Nephron progenitor cell (in vitro differentiated cells): ENCODE measurements around the gene TFG.
"Not testable (repeated sequence)": the region's sequence is repeated elsewhere in the genome, so short reads cannot be mapped to it uniquely, and the experiment has no call there.

Source experiments
- DNase-seq: peaks from one replicate; pipeline ENCODE4 v3.0.0; 2021
- H3K27ac Mint-ChIP-seq: 2 replicates; pipeline ENCODE4 v1.8.0; 2021; ENCODE audit warnings: mild to moderate bottlenecking, moderate library complexity, mixed read lengths
- H3K27me3 Mint-ChIP-seq: 2 replicates; pipeline ENCODE4 v1.8.0; 2021; ENCODE audit warnings: mild to moderate bottlenecking, low read depth, mixed read lengths; ENCODE audit not compliant: poor library complexity
- H3K36me3 Mint-ChIP-seq: 2 replicates; pipeline ENCODE4 v1.8.0; 2021; ENCODE audit warnings: low read depth, mixed read lengths
- H3K4me1 Mint-ChIP-seq: 2 replicates; pipeline ENCODE4 v1.8.0; 2021; ENCODE audit warnings: mixed read lengths
- H3K4me3 Mint-ChIP-seq: 2 replicates; pipeline ENCODE4 v1.8.0; 2021; ENCODE audit warnings: mild to moderate bottlenecking, moderate library complexity, mixed read lengths
- H3K9me3 Mint-ChIP-seq: 2 replicates; pipeline ENCODE4 v1.8.0; 2021; ENCODE audit warnings: mild to moderate bottlenecking, moderate library complexity, mixed read lengths
- TF ChIP-seq, protein P1 (sequence below): fragments of 200-600 bp; sonication (generic); IDR thresholded peaks from 2 replicates; pipeline ENCODE4 v1.5.0; 2021; ENCODE audit warnings: antibody characterized with exemption

The TFG gene

DNA sequence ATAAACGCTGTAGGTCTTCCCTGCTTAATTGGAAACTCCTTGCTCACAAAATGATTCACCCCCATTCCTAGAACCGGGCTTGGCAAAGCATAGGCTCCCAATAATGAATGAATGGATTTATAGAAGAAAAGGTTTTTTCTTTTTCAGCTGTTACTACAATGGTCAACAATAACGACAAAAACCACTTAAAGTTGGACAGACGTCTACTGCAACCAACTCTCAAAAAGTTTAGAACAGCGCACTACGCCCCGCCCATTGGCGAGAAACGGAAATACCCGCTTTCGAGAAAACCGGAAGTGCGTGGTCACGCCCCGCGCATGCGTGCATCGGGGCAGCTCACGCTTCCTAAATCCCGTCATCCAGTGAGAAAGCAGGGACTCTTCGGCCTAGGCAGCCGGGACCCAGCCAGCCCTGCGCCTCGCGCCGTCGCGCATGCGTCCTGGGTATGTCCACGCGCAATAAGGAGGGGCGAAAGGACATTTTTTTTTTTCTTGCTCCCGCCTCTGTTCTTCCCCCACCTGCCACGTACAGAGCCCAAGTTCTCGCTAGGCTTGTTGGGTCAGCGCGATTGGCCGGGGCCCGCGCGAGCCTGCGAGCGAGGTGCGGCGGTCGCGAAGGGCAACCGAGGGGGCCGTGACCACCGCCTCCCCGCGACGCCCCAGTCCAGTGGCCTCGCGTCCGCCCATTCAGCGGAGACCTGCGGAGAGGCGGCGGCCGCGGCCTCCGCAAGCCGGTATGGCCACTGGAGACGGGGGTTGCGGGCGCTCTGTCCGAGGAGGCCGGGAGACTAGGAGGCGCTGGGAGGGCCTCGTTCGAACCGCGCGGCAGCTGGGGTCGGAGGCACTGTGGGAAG lies at the start of gene TFG:
Gene TFG (plus strand): TSS at position 506 of the 853 bp plus-strand sequence. CDS start 4,192 bp downstream, outside the sequence.
- peaks cover 47% of the 10 kb centered on the region for H3K27me3 Mint-ChIP-seq
- peak within 1 kb of the TSS; percentile 89 for H3K4me3 Mint-ChIP-seq
- peaks cover 24% of the 10 kb centered on the region for H3K9me3 Mint-ChIP-seq
- peaks cover 31% of the 10 kb centered on the region for H3K4me1 Mint-ChIP-seq
- peak; percentile 96 for DNase-seq
- TF ChIP-seq, protein P1, sequence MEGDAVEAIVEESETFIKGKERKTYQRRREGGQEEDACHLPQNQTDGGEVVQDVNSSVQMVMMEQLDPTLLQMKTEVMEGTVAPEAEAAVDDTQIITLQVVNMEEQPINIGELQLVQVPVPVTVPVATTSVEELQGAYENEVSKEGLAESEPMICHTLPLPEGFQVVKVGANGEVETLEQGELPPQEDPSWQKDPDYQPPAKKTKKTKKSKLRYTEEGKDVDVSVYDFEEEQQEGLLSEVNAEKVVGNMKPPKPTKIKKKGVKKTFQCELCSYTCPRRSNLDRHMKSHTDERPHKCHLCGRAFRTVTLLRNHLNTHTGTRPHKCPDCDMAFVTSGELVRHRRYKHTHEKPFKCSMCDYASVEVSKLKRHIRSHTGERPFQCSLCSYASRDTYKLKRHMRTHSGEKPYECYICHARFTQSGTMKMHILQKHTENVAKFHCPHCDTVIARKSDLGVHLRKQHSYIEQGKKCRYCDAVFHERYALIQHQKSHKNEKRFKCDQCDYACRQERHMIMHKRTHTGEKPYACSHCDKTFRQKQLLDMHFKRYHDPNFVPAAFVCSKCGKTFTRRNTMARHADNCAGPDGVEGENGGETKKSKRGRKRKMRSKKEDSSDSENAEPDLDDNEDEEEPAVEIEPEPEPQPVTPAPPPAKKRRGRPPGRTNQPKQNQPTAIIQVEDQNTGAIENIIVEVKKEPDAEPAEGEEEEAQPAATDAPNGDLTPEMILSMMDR, result no peak
- peak within 1 kb of the TSS; percentile 95 for H3K27ac Mint-ChIP-seq
- H3K36me3 Mint-ChIP-seq, result peaks cover 45% of the 10 kb centered on the region

DNA sequence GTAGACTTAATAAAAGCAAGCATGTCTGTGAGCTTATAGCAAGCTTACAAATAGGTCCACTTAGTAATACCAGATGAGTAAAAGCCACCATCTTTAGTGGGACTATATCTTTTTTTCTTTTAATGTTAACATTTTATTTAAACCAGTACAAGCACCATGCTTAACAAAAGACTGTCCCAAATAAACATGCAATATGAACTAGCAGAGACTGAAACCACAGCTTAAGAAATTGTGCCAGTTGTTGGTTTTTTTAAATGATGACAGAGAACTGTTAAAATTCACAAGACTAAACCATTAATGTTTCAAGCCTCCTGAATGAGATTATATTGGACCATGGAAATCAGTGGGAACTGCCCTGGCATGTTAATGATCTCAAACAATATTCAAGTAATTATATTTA lies 48.0 kb upstream of the TFG start:
- H3K27ac Mint-ChIP-seq, result peak overlapping the region; percentile 24
- H3K4me3 Mint-ChIP-seq, H3K27me3 Mint-ChIP-seq, H3K4me1 Mint-ChIP-seq, DNase-seq, H3K9me3 Mint-ChIP-seq, H3K36me3 Mint-ChIP-seq: not testable (repeated sequence)

DNA sequence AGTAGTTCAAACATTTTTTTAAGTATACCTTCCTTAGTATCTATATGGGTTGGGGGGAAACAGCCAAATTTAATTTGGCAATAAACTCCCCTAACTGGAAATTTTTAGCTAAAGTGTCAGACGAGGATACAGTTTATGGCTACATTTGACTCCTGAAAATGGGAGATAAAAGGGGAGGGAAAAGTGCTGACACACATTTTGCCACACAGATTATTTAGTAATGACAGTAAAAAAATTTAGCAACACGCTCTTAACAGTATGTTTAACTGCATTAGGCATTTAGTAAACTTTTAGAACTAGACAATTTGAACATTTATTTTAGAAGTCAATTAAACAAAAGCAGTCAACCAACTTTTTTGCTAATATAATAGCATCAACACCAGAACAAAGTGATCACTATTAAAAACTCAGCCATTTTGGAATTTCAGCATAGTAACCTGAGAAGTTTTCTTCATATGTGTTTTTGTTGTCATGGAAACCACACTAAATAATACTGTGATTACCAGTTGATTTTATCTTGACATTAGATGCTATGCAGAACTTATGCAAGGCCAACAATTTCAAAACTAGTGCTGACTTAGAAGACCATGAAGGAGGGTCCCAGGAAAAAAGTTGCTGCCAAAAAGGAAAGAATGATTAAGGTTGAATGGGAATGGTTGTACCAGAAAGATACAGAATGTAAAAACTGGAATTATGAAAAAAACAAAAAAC lies 47.0 kb upstream of the TFG start:
- H3K9me3 Mint-ChIP-seq, result no peaks in the 10 kb centered on the region
- no peak overlapping the region for H3K4me3 Mint-ChIP-seq
- H3K27ac Mint-ChIP-seq, result no peak overlapping the region
- H3K27me3 Mint-ChIP-seq, result peaks cover 6% of the 10 kb centered on the region
- no peaks in the 10 kb centered on the region for H3K36me3 Mint-ChIP-seq
- no peak for DNase-seq
- H3K4me1 Mint-ChIP-seq, result no peaks in the 10 kb centered on the region
- TF ChIP-seq, protein P1, result no peak

DNA sequence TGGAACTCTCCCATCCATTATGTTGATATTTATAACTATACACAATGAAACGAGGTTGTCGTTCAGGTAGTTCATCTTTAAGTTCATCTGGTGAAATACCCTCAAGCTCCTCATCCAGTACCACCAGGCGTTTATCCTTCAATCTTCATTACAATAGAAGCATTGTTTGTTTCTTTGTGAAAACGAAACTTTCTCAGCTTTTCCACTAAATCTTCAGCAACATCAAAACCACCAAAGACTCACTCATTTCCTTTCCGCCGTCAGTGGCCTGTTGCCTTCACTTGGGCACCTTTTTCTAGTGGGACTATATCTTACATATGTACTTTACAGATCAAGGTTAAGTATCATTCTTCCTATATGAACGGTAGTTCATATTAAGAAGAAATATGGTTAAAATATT lies 44.1 kb upstream of the TFG start:
- H3K36me3 Mint-ChIP-seq, result no peaks in the 10 kb centered on the region
- H3K4me1 Mint-ChIP-seq, result no peaks in the 10 kb centered on the region
- no peak overlapping the region for H3K27ac Mint-ChIP-seq
- H3K4me3 Mint-ChIP-seq, result no peak overlapping the region
- H3K27me3 Mint-ChIP-seq, result peaks cover 6% of the 10 kb centered on the region
- TF ChIP-seq, protein P1, result no peak
- no peak for DNase-seq
- H3K9me3 Mint-ChIP-seq, result peaks cover 5% of the 10 kb centered on the region

DNA sequence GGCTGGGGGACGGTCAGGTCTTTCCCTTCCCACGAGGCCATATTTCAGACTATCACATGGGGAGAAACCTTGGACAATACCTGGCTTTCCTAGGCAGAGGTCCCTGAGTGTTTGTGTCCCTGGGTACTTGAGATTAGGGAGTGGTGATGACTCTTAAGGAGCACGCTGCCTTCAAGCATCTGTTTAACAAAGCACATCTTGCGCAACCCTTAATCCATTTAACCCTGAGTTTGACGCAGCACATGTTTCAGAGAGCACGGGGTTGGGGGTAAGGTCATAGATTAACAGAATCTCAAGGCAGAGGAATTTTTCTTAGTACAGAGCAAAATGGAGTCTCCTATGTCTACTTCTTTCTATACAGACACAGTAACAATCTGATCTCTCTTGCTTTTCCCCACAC lies 42.6 kb upstream of the TFG start:
- not testable (repeated sequence) for H3K4me1 Mint-ChIP-seq, H3K27me3 Mint-ChIP-seq, H3K36me3 Mint-ChIP-seq, DNase-seq, H3K27ac Mint-ChIP-seq, H3K4me3 Mint-ChIP-seq
- peaks cover 19% of the 10 kb centered on the region for H3K9me3 Mint-ChIP-seq

DNA sequence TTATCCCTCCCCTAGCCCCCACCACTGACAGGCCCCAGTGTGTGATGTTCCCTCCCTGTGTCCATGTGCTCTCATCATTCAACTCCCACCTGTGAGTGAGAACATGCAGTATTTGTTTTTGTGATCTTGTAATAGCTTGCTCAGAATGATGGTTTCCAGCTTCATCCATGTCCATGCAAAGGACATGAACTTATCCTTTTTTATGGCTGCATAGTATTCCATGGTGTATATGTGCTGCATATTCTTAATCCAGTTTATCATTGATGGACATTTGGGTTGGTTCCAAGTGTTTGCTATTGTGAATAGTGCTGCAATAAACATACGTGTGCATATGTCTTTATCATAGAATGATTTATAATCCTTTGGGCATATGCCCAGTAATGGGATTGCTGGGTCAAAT lies 42.0 kb upstream of the TFG start:
- H3K36me3 Mint-ChIP-seq, H3K4me3 Mint-ChIP-seq, H3K27ac Mint-ChIP-seq, H3K27me3 Mint-ChIP-seq, DNase-seq, H3K4me1 Mint-ChIP-seq: not testable (repeated sequence)
- peaks cover 23% of the 10 kb centered on the region for H3K9me3 Mint-ChIP-seq

DNA sequence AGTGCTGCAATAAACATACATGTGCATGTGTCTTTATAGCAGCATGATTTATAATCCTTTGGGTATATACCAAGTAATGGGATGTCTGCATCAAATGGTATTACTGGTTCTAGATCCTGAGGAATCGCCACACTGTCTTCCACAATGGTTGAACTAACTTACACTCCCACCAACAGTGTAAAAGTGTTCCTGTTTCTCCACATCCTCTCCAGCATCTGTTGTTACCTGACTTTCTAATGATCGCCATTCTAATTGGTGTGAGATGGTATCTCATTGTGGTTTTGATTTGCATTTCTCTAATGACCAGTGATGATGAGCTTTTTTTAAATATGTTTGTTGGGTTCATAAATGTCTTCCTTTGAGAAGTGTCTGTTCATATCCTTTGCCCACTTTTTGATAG lies 38.3 kb upstream of the TFG start:
- peaks cover 30% of the 10 kb centered on the region for H3K9me3 Mint-ChIP-seq
- not testable (repeated sequence) for H3K36me3 Mint-ChIP-seq, H3K27me3 Mint-ChIP-seq, H3K27ac Mint-ChIP-seq, H3K4me3 Mint-ChIP-seq, H3K4me1 Mint-ChIP-seq, DNase-seq
